NCI-H1930 (cell line): Measurements from ENCODE around the gene KCNN1.

ENCODE experiments used
- DNase-seq, 2 experiments: peaks; one replicate each; lab custom pipeline; 2025; lab: John Stamatoyannopoulos, UW

KCNN1 gene

GRCh38 chr19:17947815-17948513 is 18.9 kb upstream of the KCNN1 start:
- peak; percentile 95 to 98 for DNase-seq

GRCh38 chr19:17948514-17948900 is 18.4 kb upstream of the KCNN1 start:
- DNase-seq: no peak

- no peak for DNase-seq
Measured at GRCh38 chr19:17948931-17949930, 17.7 kb upstream of the KCNN1 start.

GRCh38 chr19:17949956-17950309 is 17.0 kb upstream of the KCNN1 start:
- no peak for DNase-seq

- peak in 1 of 2 experiments; percentile 19 for DNase-seq
Measured at GRCh38 chr19:17950310-17951156, 16.4 kb upstream of the KCNN1 start.

- DNase-seq: no peak
Measured at GRCh38 chr19:17951157-17951989, 15.5 kb upstream of the KCNN1 start.

- DNase-seq: peak in 1 of 2 experiments; percentile 29
Measured at GRCh38 chr19:17951990-17952976, 14.6 kb upstream of the KCNN1 start.

- DNase-seq: no peak
Measured at GRCh38 chr19:17953316-17953801, 13.5 kb upstream of the KCNN1 start.

GRCh38 chr19:17953869-17954268 is 13.0 kb upstream of the KCNN1 start:
- DNase-seq: no peak

- no peak for DNase-seq
Measured at GRCh38 chr19:17954401-17954800, 12.5 kb upstream of the KCNN1 start.

GRCh38 chr19:17957149-17957849 is 9.6 kb upstream of the KCNN1 start:
- no peak for DNase-seq

GRCh38 chr19:17957885-17958284 is 9.0 kb upstream of the KCNN1 start:
- DNase-seq: no peak

- DNase-seq: no peak
Measured at GRCh38 chr19:17963936-17964691, 2.8 kb upstream of the KCNN1 start.

GRCh38 chr19:17965370-17966128 is 1.4 kb upstream of the KCNN1 start:
- no peak for DNase-seq

GRCh38 chr19:17966129-17966483 is 801 bp upstream of the KCNN1 start:
- no peak for DNase-seq

- DNase-seq: no peak
Measured at GRCh38 chr19:17967257-17968051, 547 bp downstream of the KCNN1 start.

- no peak for DNase-seq
Measured at GRCh38 chr19:17968362-17968761, 1.5 kb downstream of the KCNN1 start.
